Kidney epithelial cell (primary cell): ENCODE results near the gene DVL1. TPM values are rescaled to one million over a fixed set of nuclear protein-coding genes. Genes with fewer than 3 reads are reported as not detected.
A peak's percentile ranks its signal among the peaks of the same experiment; 100 is the strongest.

Experiments
- DNase-seq: peaks from one replicate; pipeline ENCODE4 v3.0.0-alpha.2; 2010; ENCODE audit warnings: low read depth
- H3K27me3 ChIP-seq: 2 replicates; pipeline ENCODE4 v1.6.0; 2011; ENCODE audit warnings: low read length; ENCODE audit not compliant: control insufficient read depth, insufficient read depth
- H3K36me3 ChIP-seq: 2 replicates; pipeline ENCODE4 v1.5.1; 2011; ENCODE audit warnings: low read length; ENCODE audit not compliant: control insufficient read depth, insufficient read depth
- H3K4me3 ChIP-seq: 2 replicates; pipeline ENCODE4 v1.5.1; 2011; ENCODE audit warnings: low read depth, mild to moderate bottlenecking, control low read depth, low read length
- total RNA-seq: library from RNA; depleted of rRNA; stranded (reverse); fragments of >200 nt; gene quantifications from 2 replicates; pipeline ENCODE4 v1.2.3, GENCODE V29; 2015
- TF ChIP-seq, protein P1 (sequence below): IDR thresholded peaks from 2 replicates; pipeline ENCODE4 v1.5.1; 2011; ENCODE audit warnings: mild to moderate bottlenecking, moderate library complexity, low read length, control low read depth, inconsistent platforms; ENCODE audit not compliant: insufficient read depth, poor library complexity, severe bottlenecking

DVL1 gene
- total RNA-seq, 1 donor from 2014 or later: 87.3 TPM

DNA sequence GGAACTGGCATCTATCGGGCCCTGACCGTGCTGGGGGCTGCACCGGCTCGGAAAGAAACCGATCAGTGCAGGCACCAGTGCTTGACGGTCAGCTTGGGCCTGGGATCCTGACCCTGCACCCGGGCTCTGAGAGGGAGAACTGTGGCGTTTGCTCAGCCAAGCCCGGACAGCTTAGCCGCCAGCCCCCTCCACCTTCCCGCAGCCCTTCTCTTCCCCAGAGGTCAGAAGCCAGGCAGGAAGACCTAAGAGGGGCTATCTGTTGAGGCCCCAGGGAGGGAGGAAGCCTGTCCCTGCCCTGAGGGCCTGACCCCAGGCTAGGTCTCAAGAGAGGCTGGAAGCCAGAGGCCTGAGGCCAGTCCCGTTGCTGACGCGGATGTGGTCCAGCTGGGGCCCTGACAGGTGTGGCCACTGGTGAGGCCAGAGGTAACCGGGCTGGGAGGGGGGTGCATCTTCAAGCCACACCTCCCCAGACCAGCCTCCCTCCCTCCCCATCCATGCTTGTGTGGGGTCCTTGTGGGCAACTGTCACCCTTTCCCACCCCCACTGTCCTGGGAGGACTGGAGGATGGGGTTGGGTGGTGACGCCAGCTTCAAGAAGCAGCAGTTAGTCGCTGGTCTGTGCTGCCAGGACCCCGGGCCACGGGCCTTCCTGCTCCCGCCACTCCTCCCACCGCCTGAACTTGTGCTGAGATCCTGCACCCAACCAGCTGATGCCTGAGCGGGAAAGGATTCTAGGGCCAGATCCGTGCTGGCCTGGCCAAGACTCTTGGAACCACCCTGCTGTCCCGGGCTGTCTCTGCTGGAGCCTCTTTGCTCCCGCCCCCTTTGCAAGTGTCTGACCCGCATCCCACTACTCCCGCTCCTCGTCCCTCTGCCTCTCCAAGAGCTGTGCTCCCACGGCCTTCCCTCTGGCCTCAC, 2.6 kb upstream of the DVL1 start:
- no peak for DNase-seq
- TF ChIP-seq, protein P1, sequence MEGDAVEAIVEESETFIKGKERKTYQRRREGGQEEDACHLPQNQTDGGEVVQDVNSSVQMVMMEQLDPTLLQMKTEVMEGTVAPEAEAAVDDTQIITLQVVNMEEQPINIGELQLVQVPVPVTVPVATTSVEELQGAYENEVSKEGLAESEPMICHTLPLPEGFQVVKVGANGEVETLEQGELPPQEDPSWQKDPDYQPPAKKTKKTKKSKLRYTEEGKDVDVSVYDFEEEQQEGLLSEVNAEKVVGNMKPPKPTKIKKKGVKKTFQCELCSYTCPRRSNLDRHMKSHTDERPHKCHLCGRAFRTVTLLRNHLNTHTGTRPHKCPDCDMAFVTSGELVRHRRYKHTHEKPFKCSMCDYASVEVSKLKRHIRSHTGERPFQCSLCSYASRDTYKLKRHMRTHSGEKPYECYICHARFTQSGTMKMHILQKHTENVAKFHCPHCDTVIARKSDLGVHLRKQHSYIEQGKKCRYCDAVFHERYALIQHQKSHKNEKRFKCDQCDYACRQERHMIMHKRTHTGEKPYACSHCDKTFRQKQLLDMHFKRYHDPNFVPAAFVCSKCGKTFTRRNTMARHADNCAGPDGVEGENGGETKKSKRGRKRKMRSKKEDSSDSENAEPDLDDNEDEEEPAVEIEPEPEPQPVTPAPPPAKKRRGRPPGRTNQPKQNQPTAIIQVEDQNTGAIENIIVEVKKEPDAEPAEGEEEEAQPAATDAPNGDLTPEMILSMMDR: no peak
- H3K4me3 ChIP-seq: no peak overlapping the region
- peaks cover 15% of the 10 kb centered on the region for H3K27me3 ChIP-seq
- H3K36me3 ChIP-seq: peaks cover 1% of the 10 kb centered on the region

DNA sequence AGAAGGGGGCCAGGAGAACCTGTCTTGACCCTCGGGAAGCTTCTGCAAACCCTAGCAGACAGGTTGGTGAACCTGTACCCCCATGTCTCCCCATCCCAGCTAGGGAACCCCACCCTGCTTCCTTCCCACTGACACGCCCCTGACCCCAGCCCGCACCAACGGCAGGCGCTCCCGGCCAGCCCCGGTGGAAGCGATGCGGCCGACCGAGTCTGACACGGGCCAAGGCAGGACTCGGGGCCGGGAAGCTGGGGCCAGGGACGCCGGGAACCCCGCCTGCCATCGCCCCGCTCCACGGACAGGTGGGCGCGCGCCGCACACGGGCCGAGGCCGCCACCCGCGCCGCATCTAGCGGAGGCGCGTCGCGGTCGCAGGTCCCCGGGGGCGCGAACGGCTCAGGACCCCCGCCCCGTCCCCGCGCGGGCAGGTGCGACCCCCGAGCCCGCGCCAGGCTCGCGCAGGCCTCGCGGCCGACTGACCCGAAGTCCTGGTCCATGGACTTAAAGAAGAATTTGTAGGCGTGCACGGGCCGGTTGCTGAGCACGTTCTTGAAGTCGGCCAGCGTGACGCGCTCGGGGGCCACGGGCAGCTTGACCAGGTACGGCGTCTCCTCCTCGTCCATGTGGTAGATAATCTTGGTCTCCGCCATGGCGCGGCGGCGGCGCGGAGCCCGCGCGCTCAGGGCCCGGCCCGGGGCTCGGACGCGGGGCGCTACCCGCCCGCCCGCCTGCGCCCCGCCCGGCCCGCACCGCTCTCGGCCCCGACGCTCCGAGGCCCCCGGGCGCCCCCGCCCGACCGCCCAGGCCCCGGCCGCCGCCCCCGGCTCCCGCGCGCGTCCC, 580 bp downstream of the DVL1 start:
- Histone ChIP-seq H3K27me3 (peaks cover 2% of the 10 kb centered on the region), H3K36me3 (no peaks in the 10 kb centered on the region), H3K4me3 (peak overlapping the region; percentile 86)
- no peak for DNase-seq
- TF ChIP-seq, protein P1: no peak

DNA sequence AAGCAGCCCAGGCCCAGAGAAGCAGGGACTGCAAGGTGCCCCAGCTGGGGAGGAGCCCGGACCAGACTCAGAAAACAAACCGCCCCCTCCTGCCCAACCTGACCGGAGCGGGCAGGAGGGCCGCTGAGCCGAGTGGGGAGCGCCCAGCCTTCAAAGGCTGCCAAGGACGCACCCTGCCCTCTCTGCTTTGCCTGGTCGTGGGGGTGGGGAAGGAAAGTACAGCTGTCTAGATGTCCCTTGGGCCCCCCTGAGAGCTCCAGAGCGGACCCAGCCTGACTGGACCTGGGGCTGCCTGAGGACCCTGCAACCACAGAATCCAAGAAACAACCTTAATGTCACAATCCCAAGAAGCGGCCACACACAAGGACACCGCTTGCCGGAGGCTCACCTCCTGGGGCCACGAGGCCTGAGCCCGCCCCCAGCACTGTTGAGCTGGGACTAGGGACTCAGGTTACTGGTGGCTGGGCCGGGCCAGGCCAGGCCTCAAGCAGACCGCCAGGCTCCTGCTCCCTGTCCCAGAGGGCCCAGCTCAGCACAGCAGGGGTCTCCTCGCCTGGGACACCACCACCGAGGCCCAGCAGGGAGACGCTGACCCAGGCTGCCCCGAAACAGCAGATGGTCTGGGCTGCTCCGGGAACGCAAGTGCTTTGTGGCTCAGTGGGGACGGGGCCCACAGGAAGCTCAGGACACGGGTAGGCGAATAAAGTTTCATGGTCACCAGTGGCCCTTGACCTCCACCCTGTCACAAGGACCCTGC, 1.4 kb downstream of the DVL1 start:
- no peak for DNase-seq
- H3K27me3 ChIP-seq: no peaks in the 10 kb centered on the region
- TF ChIP-seq, protein P1: no peak
- peak overlapping the region; percentile 86 for H3K4me3 ChIP-seq
- no peaks in the 10 kb centered on the region for H3K36me3 ChIP-seq

DNA sequence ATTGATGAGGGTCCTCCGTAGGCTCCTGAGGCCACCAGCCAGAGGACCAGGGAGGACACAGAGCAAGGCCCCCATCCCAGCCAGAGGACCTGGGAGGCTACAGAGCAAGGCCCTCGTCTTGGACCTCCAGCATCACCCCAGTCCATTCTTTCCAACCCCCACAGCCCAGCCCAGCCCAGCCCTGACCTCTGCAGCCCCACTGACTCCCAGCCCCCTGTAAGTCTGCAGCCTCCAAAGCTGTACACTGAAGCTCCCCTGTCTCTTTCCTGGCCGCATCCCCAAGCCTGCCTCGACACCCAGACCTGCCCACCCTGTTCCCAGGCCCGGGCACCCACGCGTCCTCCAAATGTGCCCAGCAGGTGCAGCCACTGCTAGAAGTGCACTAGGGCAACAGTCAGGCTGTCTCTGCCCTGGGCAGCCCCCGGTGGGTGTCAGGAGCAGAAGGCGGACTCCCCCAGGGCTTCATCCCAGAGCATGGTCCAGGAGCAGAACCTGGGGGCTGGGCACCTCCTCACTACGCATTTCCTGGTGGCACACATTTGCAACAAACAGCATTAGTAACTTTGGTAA, 2.1 kb downstream of the DVL1 start:
- Histone ChIP-seq H3K4me3 (peak overlapping the region; percentile 86), H3K36me3 (no peaks in the 10 kb centered on the region), H3K27me3 (no peaks in the 10 kb centered on the region)
- TF ChIP-seq, protein P1: no peak
- no peak for DNase-seq

DNA sequence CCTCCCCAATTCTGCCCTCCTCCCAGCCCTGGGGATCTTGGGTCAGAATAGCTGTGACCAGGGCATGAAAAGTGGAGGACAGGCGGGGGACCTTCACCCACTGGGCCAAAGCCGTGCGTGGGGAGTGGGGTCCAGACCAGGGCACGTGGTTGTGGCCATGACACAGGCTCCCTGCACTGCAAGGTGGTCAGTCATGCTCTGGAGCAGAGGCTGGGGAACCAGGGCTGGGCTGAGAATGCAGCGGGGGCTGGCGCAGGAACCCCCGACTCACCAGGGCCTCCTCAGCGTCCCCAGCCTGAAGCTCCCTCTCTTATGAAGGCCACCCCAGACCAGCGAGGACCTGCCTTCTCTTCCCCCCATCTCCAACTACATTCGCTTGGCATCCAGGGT, 2.7 kb downstream of the DVL1 start:
- no peak for DNase-seq
- Histone ChIP-seq H3K36me3 (no peaks in the 10 kb centered on the region), H3K4me3 (no peak overlapping the region), H3K27me3 (no peaks in the 10 kb centered on the region)
- TF ChIP-seq, protein P1: no peak
